Hepatocyte (in vitro differentiated cells): ENCODE measurements around the gene GATC. TPM values are rescaled to one million over a fixed set of nuclear protein-coding genes. Genes with fewer than 3 reads are reported as not detected.

Experiments
- DNase-seq: peaks from one replicate; pipeline ENCODE4 v3.0.0-alpha.2; 2016; ENCODE audit warnings: low spot score
- H2AFZ ChIP-seq: fragments of 200-600 bp; sonication (generic); 2 replicates; pipeline ENCODE4 v1.6.0; 2016; ENCODE audit warnings: antibody characterized with exemption, mild to moderate bottlenecking
- H3K27ac ChIP-seq: fragments of 200-600 bp; sonication (generic); 2 replicates; pipeline ENCODE4 v1.5.1; 2016; ENCODE audit warnings: mild to moderate bottlenecking
- H3K27me3 ChIP-seq: fragments of 200-600 bp; sonication (generic); 2 replicates; pipeline ENCODE4 v1.6.1; 2016
- H3K36me3 ChIP-seq: fragments of 200-600 bp; sonication (generic); replicated peaks from 2 replicates; pipeline ENCODE4 v1.5.1; 2016; ENCODE audit warnings: low read depth; ENCODE audit not compliant: insufficient read depth
- H3K4me1 ChIP-seq: fragments of 200-600 bp; sonication (generic); 2 replicates; pipeline ENCODE4 v1.5.1; 2016; ENCODE audit warnings: mild to moderate bottlenecking, moderate library complexity; ENCODE audit not compliant: insufficient read depth
- H3K4me2 ChIP-seq: fragments of 200-600 bp; sonication (generic); 2 replicates; pipeline ENCODE4 v1.6.0; 2016
- H3K4me3 ChIP-seq: fragments of 200-600 bp; sonication (generic); 2 replicates; pipeline ENCODE4 v1.5.1; 2016; ENCODE audit warnings: mild to moderate bottlenecking
- H3K79me2 ChIP-seq: fragments of 200-600 bp; sonication (generic); 2 replicates; pipeline ENCODE4 v1.6.0; 2017; ENCODE audit warnings: mild to moderate bottlenecking
- H3K9me2 ChIP-seq: fragments of 200-600 bp; sonication (generic); replicated peaks from 2 replicates; pipeline ENCODE4 v1.6.0; 2017; ENCODE audit warnings: mild to moderate bottlenecking; ENCODE audit not compliant: insufficient read depth
- H3K9me3 ChIP-seq: fragments of 200-600 bp; sonication (generic); 2 replicates; pipeline ENCODE4 v1.5.1; 2016; ENCODE audit warnings: low read depth, mild to moderate bottlenecking
- H4K20me1 ChIP-seq: fragments of 200-600 bp; sonication (generic); 2 replicates; pipeline ENCODE4 v1.6.0; 2016; ENCODE audit warnings: mild to moderate bottlenecking; ENCODE audit not compliant: insufficient read depth, poor library complexity, severe bottlenecking
- CTCF ChIP-seq: fragments of 200-600 bp; sonication (generic); IDR thresholded peaks from 2 replicates; pipeline ENCODE4 v1.5.1; 2016; ENCODE audit warnings: antibody characterized with exemption, mild to moderate bottlenecking; ENCODE audit not compliant: poor library complexity
- EZH2 ChIP-seq: fragments of 200-600 bp; sonication (generic); IDR thresholded peaks from 2 replicates; pipeline ENCODE4 v1.6.1; 2016; ENCODE audit warnings: antibody characterized with exemption, mild to moderate bottlenecking, borderline replicate concordance
- EZH2phosphoT487 ChIP-seq: fragments of 200-600 bp; sonication (generic); IDR thresholded peaks from one replicate; pipeline ENCODE4 v1.6.1; 2018; ENCODE audit warnings: antibody characterized with exemption, mild to moderate bottlenecking, low read depth, moderate library complexity; ENCODE audit not compliant: unreplicated experiment, severe bottlenecking
- WGBS: methylation state at CpG from one replicate; pipeline ENCODE4 v1.1.6; 2016; ENCODE audit warnings: low lambda C conversion rate; ENCODE audit errors: missing lambda C conversion rate; 5-methylcytosine and 5-hydroxymethylcytosine counted together
- polyA plus RNA-seq: library from polyadenylated mRNA; unstranded; fragments of >200 nt; fragmentation: Nextera tagmentation; extraction: Ambion mirVana; gene quantifications from 2 replicates; pipeline ENCODE4 v1.2.1, GENCODE V29; 2016
- total RNA-seq: library from RNA; depleted of rRNA; stranded (reverse); fragments of >200 nt; gene quantifications from 2 replicates; pipeline ENCODE4 v1.2.3, GENCODE V29; 2014

Gene GATC
- total and polyA plus RNA-seq, 2 experiments from 2014 or later: 19.0 to 35.0 TPM

GRCh38 chr12:120488057-120488640 lies 41.9 kb downstream of the GATC start:
- Histone ChIP-seq H3K9me2 (no peaks in the 10 kb centered on the region), H3K79me2 (peaks cover 5% of the 10 kb centered on the region), H3K4me2 (no peak overlapping the region), H3K9me3 (no peaks in the 10 kb centered on the region), H3K36me3 (no peaks in the 10 kb centered on the region), H3K27me3 (no peaks in the 10 kb centered on the region), H4K20me1 (no peaks in the 10 kb centered on the region), H3K4me1 (no peaks in the 10 kb centered on the region), H3K27ac (peak overlapping the region; percentile 57), H3K4me3 (no peak overlapping the region), H2AFZ (no peak overlapping the region)
- DNase-seq: no peak
- no peak for TF ChIP-seq CTCF
- TF ChIP-seq EZH2: no peak
- no peak for TF ChIP-seq EZH2phosphoT487
- WGBS: 65% methylated on average over 5 of the region's 5 CpGs

DNA sequence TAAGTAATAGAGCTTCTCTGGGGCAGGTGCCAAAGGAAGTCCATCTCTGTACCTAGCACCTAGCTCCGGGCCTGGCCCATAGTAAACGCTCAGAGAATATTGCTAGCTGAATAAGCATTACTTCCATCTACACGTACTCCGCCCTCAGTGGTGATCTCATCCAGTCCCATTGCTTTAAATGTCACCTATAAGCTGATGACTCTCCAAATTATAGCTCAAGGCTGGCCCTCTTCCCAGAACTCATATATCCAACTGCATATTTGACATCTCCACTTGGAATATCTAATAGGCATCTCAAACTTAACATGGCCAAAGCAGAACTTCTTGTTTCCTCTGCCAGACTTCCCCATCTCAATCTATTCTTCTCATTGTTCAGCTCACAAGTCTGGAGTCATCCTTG lies 42.8 kb downstream of the GATC start:
- TF ChIP-seq EZH2phosphoT487: no peak
- no peak for TF ChIP-seq CTCF
- no peak for TF ChIP-seq EZH2
- H3K79me2 ChIP-seq: peaks cover 10% of the 10 kb centered on the region
- H2AFZ ChIP-seq: no peak overlapping the region
- no peaks in the 10 kb centered on the region for H3K36me3 ChIP-seq
- 95% methylated on average over 4 of the region's 4 CpGs for WGBS
- H3K4me3 ChIP-seq: no peak overlapping the region
- H3K9me2 ChIP-seq: no peaks in the 10 kb centered on the region
- no peaks in the 10 kb centered on the region for H3K9me3 ChIP-seq
- H3K27me3 ChIP-seq: no peaks in the 10 kb centered on the region
- H3K4me2 ChIP-seq: no peak overlapping the region
- H4K20me1 ChIP-seq: no peaks in the 10 kb centered on the region
- H3K27ac ChIP-seq: no peak overlapping the region
- DNase-seq: no peak
- no peaks in the 10 kb centered on the region for H3K4me1 ChIP-seq

DNA sequence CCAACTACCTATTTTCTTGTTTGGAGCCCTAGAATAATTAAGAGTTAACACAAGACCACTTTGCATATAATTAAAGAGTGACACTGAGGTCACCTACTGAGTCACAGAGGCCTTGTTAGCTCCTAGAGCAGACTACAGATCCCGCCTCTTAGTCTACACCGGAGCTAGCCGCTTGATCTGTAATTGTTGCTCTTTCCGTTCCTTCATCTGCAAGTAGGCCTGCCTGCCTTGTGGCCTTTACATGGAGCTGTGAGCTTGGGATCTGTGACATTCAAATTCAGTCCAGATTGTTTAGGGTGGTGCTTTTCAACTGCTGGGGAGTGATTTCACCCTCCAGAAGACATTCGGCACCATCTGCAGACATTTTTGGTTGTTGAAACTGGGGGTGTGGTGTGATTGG lies 44.1 kb downstream of the GATC start:
- Histone ChIP-seq H3K9me3 (no peaks in the 10 kb centered on the region), H3K9me2 (no peaks in the 10 kb centered on the region), H3K27ac (no peak overlapping the region), H3K4me3 (no peak overlapping the region), H3K27me3 (no peaks in the 10 kb centered on the region), H3K4me2 (no peak overlapping the region), H3K4me1 (peaks cover 7% of the 10 kb centered on the region), H3K36me3 (no peaks in the 10 kb centered on the region), H2AFZ (no peak overlapping the region), H3K79me2 (peaks cover 23% of the 10 kb centered on the region), H4K20me1 (no peaks in the 10 kb centered on the region)
- no peak for TF ChIP-seq EZH2phosphoT487
- DNase-seq: no peak
- 95% methylated on average over 5 of the region's 5 CpGs for WGBS

GRCh38 chr12:120490833-120491512 lies 44.7 kb downstream of the GATC start:
- H3K27ac ChIP-seq: no peak overlapping the region
- TF ChIP-seq CTCF: no peak
- TF ChIP-seq EZH2phosphoT487: no peak
- no peak for TF ChIP-seq EZH2

More at GRCh38 chr12:120490833-120491512, 44.7 kb downstream of the GATC start:
- H3K36me3 ChIP-seq: no peaks in the 10 kb centered on the region
- peaks cover 7% of the 10 kb centered on the region for H3K4me1 ChIP-seq
- H3K9me3 ChIP-seq: no peaks in the 10 kb centered on the region
- peaks cover 24% of the 10 kb centered on the region for H3K79me2 ChIP-seq
- no peaks in the 10 kb centered on the region for H4K20me1 ChIP-seq
- H3K4me3 ChIP-seq: no peak overlapping the region
- H3K27me3 ChIP-seq: no peaks in the 10 kb centered on the region
- no peak overlapping the region for H2AFZ ChIP-seq
- WGBS: 97% methylated on average over 2 of the region's 2 CpGs
- no peak for DNase-seq
- H3K4me2 ChIP-seq: no peak overlapping the region
- H3K9me2 ChIP-seq: no peaks in the 10 kb centered on the region
